HG02870 (cell line): Measurements from ENCODE around the gene CMTM1.

Experiments
- ATAC-seq: cut with Tn5 transposase; IDR thresholded peaks from one replicate; pipeline ENCODE4 v1.9.1; 2021; ENCODE audit warnings: mild to moderate bottlenecking, moderate library complexity; ENCODE audit not compliant: unreplicated experiment

The CMTM1 gene

GRCh38 chr16:66566051-66566901 is at the start of gene CMTM1:
TSS of gene CMTM1 (plus strand) at chr16:66566439. CDS start at chr16:66566514, 75 bp downstream.
- ATAC-seq = no peak

- no peak for ATAC-seq
Observed at GRCh38 chr16:66516509-66516807, 49.8 kb upstream of the CMTM1 start.

GRCh38 chr16:66516808-66517585 is 49.2 kb upstream of the CMTM1 start:
- peak; percentile 97 for ATAC-seq

GRCh38 chr16:66517586-66518263 is 48.5 kb upstream of the CMTM1 start:
- no peak for ATAC-seq

GRCh38 chr16:66519482-66520373 is 46.5 kb upstream of the CMTM1 start:
- ATAC-seq = no peak

- no peak for ATAC-seq
Observed at GRCh38 chr16:66520406-66521170, 45.7 kb upstream of the CMTM1 start.

GRCh38 chr16:66521252-66521713 is 45.0 kb upstream of the CMTM1 start:
- no peak for ATAC-seq

GRCh38 chr16:66521951-66522771 is 44.1 kb upstream of the CMTM1 start:
- ATAC-seq = peak; percentile 71

GRCh38 chr16:66522816-66523590 is 43.2 kb upstream of the CMTM1 start:
- ATAC-seq = no peak

GRCh38 chr16:66523861-66524354 is 42.3 kb upstream of the CMTM1 start:
- ATAC-seq = peak; percentile 29

- peak; percentile 57 for ATAC-seq
Observed at GRCh38 chr16:66524601-66525164, 41.6 kb upstream of the CMTM1 start.

GRCh38 chr16:66525396-66526180 is 40.7 kb upstream of the CMTM1 start:
- no peak for ATAC-seq

- no peak for ATAC-seq
Observed at GRCh38 chr16:66528294-66528693, 37.9 kb upstream of the CMTM1 start.

GRCh38 chr16:66529475-66529874 is 36.8 kb upstream of the CMTM1 start:
- ATAC-seq = no peak

GRCh38 chr16:66534376-66534799 is 31.9 kb upstream of the CMTM1 start:
- no peak for ATAC-seq

- no peak for ATAC-seq
Observed at GRCh38 chr16:66536525-66536924, 29.7 kb upstream of the CMTM1 start.

- ATAC-seq = no peak
Observed at GRCh38 chr16:66537236-66537635, 29.0 kb upstream of the CMTM1 start.
